ENCODE results near the gene OLFML1.

Gene OLFML1

GRCh38 chr11:7552666-7553065 is 67.4 kb downstream of the OLFML1 start:
- in situ Hi-C loops (cut with MboI; ENCODE audit: low pct_unique_long_range_greater_than_20kb, low sequenced_read_pairs, unreplicated experiment) = no loop called here
- DNase-seq (ENCODE audit: low spot score) = no peak
- TF ChIP-seq CTCF (IDR thresholded peaks at IDR 0.05; ENCODE audit: extremely low read depth, insufficient read depth, missing control alignments) = no peak

GRCh38 chr11:7555052-7555699 is 69.9 kb downstream of the OLFML1 start:
- in situ Hi-C loops (cut with MboI; ENCODE audit: low pct_unique_long_range_greater_than_20kb, low sequenced_read_pairs, unreplicated experiment) = no loop called here
- TF ChIP-seq CTCF (IDR thresholded peaks at IDR 0.05; ENCODE audit: extremely low read depth, insufficient read depth, missing control alignments) = no peak
- no peak for DNase-seq (ENCODE audit: low spot score)

- in situ Hi-C loops (cut with MboI; ENCODE audit: low pct_unique_long_range_greater_than_20kb, low sequenced_read_pairs, unreplicated experiment) = no loop called here
- no peak for DNase-seq (ENCODE audit: low spot score)
- no peak for TF ChIP-seq CTCF (IDR thresholded peaks at IDR 0.05; ENCODE audit: extremely low read depth, insufficient read depth, missing control alignments)
Observed at GRCh38 chr11:7558046-7558445, 72.7 kb downstream of the OLFML1 start.

- no peak for DNase-seq (ENCODE audit: low spot score)
- TF ChIP-seq CTCF (IDR thresholded peaks at IDR 0.05; ENCODE audit: extremely low read depth, insufficient read depth, missing control alignments) = no peak
- in situ Hi-C loops (cut with MboI; ENCODE audit: low pct_unique_long_range_greater_than_20kb, low sequenced_read_pairs, unreplicated experiment) = no loop called here
Observed at GRCh38 chr11:7559398-7560283, 74.3 kb downstream of the OLFML1 start.

Data from GM13977 (cell line).